Cardiac muscle cell (in vitro differentiated cells and primary cell): Measurements from ENCODE around the gene NCOA6. TPM values are rescaled to one million over a fixed set of nuclear protein-coding genes. Genes with fewer than 3 reads are reported as not detected.
"Not testable (repeated sequence)": the region's sequence is repeated elsewhere in the genome, so short reads cannot be mapped to it uniquely, and the experiment has no call there.

Experiments used
- DNase-seq, 2 donors: peaks; one replicate each; pipeline versions ENCODE4 v3.0.0 to v3.0.0-alpha.2; 2010 to 2017; ENCODE audit warnings: low read depth in 1 of 2, low spot score in 1 of 2
- H3K27ac ChIP-seq: fragments of 200-600 bp; sonication (generic); 2 replicates; pipeline ENCODE4 v1.5.1; 2016
- H3K27me3 ChIP-seq: fragments of 200-600 bp; sonication (generic); 2 replicates; pipeline ENCODE4 v1.6.0; 2016; ENCODE audit warnings: control low read depth
- H3K36me3 ChIP-seq: fragments of 200-600 bp; sonication (generic); 2 replicates; pipeline ENCODE4 v1.5.1; 2016; ENCODE audit warnings: control low read depth
- H3K4me1 ChIP-seq: fragments of 200-600 bp; sonication (generic); 2 replicates; pipeline ENCODE4 v1.8.1; 2017; ENCODE audit warnings: low read depth, mild to moderate bottlenecking, mixed run types
- H3K4me3 ChIP-seq: fragments of 200-600 bp; sonication (generic); 2 replicates; pipeline ENCODE4 v1.5.1; 2016; ENCODE audit warnings: mild to moderate bottlenecking
- H3K9me3 ChIP-seq: fragments of 200-600 bp; sonication (generic); 2 replicates; pipeline ENCODE4 v1.5.1; 2017; ENCODE audit warnings: low read depth, mild to moderate bottlenecking, control low read depth
- CTCF ChIP-seq: IDR thresholded peaks from 2 replicates; pipeline ENCODE4 v1.5.1; 2012; ENCODE audit warnings: low read depth, mild to moderate bottlenecking, low read length
- polyA plus RNA-seq: library from polyadenylated mRNA; unstranded; fragments of >200 nt; fragmentation: Nextera tagmentation; extraction: Ambion mirVana; gene quantifications from 2 replicates; pipeline ENCODE4 v1.2.1, GENCODE V29; 2016
- total RNA-seq: library from RNA; depleted of rRNA; stranded (reverse); fragments of >200 nt; gene quantifications from 2 replicates; pipeline ENCODE4 v1.2.3, GENCODE V29; 2016

Gene NCOA6
- total and polyA plus RNA-seq, 2 experiments from 2014 or later = 16.8 to 21.4 TPM

GRCh38 chr20:34781220-34781619 is 44.2 kb downstream of the NCOA6 start:
- H3K27ac ChIP-seq = no peak overlapping the region
- no peaks in the 10 kb centered on the region for H3K27me3 ChIP-seq
- no peak for DNase-seq
- no peaks in the 10 kb centered on the region for H3K9me3 ChIP-seq
- H3K4me3 ChIP-seq = no peak overlapping the region
- no peak for TF ChIP-seq CTCF
- no peaks in the 10 kb centered on the region for H3K4me1 ChIP-seq
- peaks cover 5% of the 10 kb centered on the region for H3K36me3 ChIP-seq

GRCh38 chr20:34780291-34780690 is 45.2 kb downstream of the NCOA6 start:
- DNase-seq, H3K4me3 ChIP-seq, H3K4me1 ChIP-seq, H3K27me3 ChIP-seq, H3K9me3 ChIP-seq, H3K27ac ChIP-seq: not testable (repeated sequence)
- peaks cover 10% of the 10 kb centered on the region for H3K36me3 ChIP-seq

- H3K36me3 ChIP-seq = peaks cover 21% of the 10 kb centered on the region
- peak overlapping the region; percentile 37 for H3K27ac ChIP-seq
- H3K4me3 ChIP-seq = no peak overlapping the region
- H3K4me1 ChIP-seq = no peaks in the 10 kb centered on the region
- no peak for TF ChIP-seq CTCF
- no peaks in the 10 kb centered on the region for H3K9me3 ChIP-seq
- H3K27me3 ChIP-seq = no peaks in the 10 kb centered on the region
- DNase-seq = no peak
These were observed 49.3 kb downstream of the NCOA6 start for GRCh38 chr20:34776177-34776576.

GRCh38 chr20:34774886-34775285 is 50.6 kb downstream of the NCOA6 start:
- Histone ChIP-seq H3K4me3 (no peak overlapping the region), H3K27me3 (no peaks in the 10 kb centered on the region), H3K36me3 (peaks cover 21% of the 10 kb centered on the region), H3K4me1 (no peaks in the 10 kb centered on the region), H3K9me3 (no peaks in the 10 kb centered on the region), H3K27ac (no peak overlapping the region)
- TF ChIP-seq CTCF = no peak
- no peak for DNase-seq

GRCh38 chr20:34774449-34774848 is 51.0 kb downstream of the NCOA6 start:
- TF ChIP-seq CTCF = no peak
- no peak for DNase-seq
- Histone ChIP-seq H3K27me3 (no peaks in the 10 kb centered on the region), H3K4me3 (no peak overlapping the region), H3K9me3 (no peaks in the 10 kb centered on the region), H3K4me1 (no peaks in the 10 kb centered on the region), H3K36me3 (peaks cover 21% of the 10 kb centered on the region), H3K27ac (no peak overlapping the region)

- H3K36me3 ChIP-seq = peaks cover 21% of the 10 kb centered on the region
- H3K9me3 ChIP-seq = no peaks in the 10 kb centered on the region
- no peak for DNase-seq
- no peaks in the 10 kb centered on the region for H3K4me1 ChIP-seq
- H3K4me3 ChIP-seq = no peak overlapping the region
- no peaks in the 10 kb centered on the region for H3K27me3 ChIP-seq
- H3K27ac ChIP-seq = no peak overlapping the region
- TF ChIP-seq CTCF = no peak
These were observed 51.7 kb downstream of the NCOA6 start for GRCh38 chr20:34773726-34774125.
